Measurements from ENCODE around the gene PRAMEF2. TPM values are rescaled to one million over a fixed set of nuclear protein-coding genes. Genes with fewer than 3 reads are reported as not detected.
"Not testable (repeated sequence)": the region's sequence is repeated elsewhere in the genome, so short reads cannot be mapped to it uniquely, and the experiment has no call there.

Gene PRAMEF2
- total RNA-seq: not detected in 2 replicates

GRCh38 chr1:12856786-12857185 lies at the start of gene PRAMEF2:
Gene PRAMEF2, plus strand, starts transcription at chr1:12857086. Its CDS starts 1,924 bp downstream, at chr1:12859010.
- DNase-seq (ENCODE audit: low read depth in 2 of 2): not testable (repeated sequence)

- no peak for DNase-seq (ENCODE audit: low read depth in 2 of 2)
These were observed 47.0 kb upstream of the PRAMEF2 start for GRCh38 chr1:12809933-12810332.

GRCh38 chr1:12810691-12811408 lies 46.0 kb upstream of the PRAMEF2 start:
- DNase-seq (ENCODE audit: low read depth in 2 of 2): no peak

- DNase-seq (ENCODE audit: low read depth in 2 of 2): no peak
These were observed 45.5 kb upstream of the PRAMEF2 start for GRCh38 chr1:12811409-12811784.

GRCh38 chr1:12819061-12819460 lies 37.8 kb upstream of the PRAMEF2 start:
- DNase-seq (ENCODE audit: low read depth in 2 of 2): not testable (repeated sequence)

GRCh38 chr1:12831310-12831709 lies 25.6 kb upstream of the PRAMEF2 start, which contains the start of gene PRAMEF11:
Gene PRAMEF11, minus strand, starts transcription at chr1:12831410. Its CDS starts 2,621 bp downstream, at chr1:12828789.
- not testable (repeated sequence) for DNase-seq (ENCODE audit: low read depth in 2 of 2)

GRCh38 chr1:12833251-12833650 lies 23.6 kb upstream of the PRAMEF2 start:
- DNase-seq (ENCODE audit: low read depth in 2 of 2): not testable (repeated sequence)

GRCh38 chr1:12848620-12849019 lies 8.3 kb upstream of the PRAMEF2 start, which contains the start of gene HNRNPCL1:
Gene HNRNPCL1, minus strand, starts transcription at chr1:12848720. Its CDS starts 431 bp downstream, at chr1:12848289.
- DNase-seq (ENCODE audit: low read depth in 2 of 2): not testable (repeated sequence)

GRCh38 chr1:12851779-12852178 lies 5.1 kb upstream of the PRAMEF2 start:
- no peak for DNase-seq (ENCODE audit: low read depth in 2 of 2)

GRCh38 chr1:12863131-12863880 lies 6.4 kb downstream of the PRAMEF2 start:
- not testable (repeated sequence) for DNase-seq (ENCODE audit: low read depth in 2 of 2)

- not testable (repeated sequence) for DNase-seq (ENCODE audit: low read depth in 2 of 2)
These were observed 21.6 kb downstream of the PRAMEF2 start for GRCh38 chr1:12878453-12878852.

GRCh38 chr1:12886101-12886500 lies 29.2 kb downstream of the PRAMEF2 start, which contains the start of gene PRAMEF4:
Gene PRAMEF4, minus strand, starts transcription at chr1:12886201. Its CDS starts 2,807 bp downstream, at chr1:12883394.
- DNase-seq (ENCODE audit: low read depth in 2 of 2): not testable (repeated sequence)

GRCh38 chr1:12898170-12898569 lies 41.3 kb downstream of the PRAMEF2 start, which contains the start of gene PRAMEF10:
Gene PRAMEF10, minus strand, starts transcription at chr1:12898270. Its CDS starts 2,423 bp downstream, at chr1:12895847.
- not testable (repeated sequence) for DNase-seq (ENCODE audit: low read depth in 2 of 2)

- not testable (repeated sequence) for DNase-seq (ENCODE audit: low read depth in 2 of 2)
These were observed 42.3 kb downstream of the PRAMEF2 start for GRCh38 chr1:12899186-12899585.

GRCh38 chr1:12903793-12904572 lies 47.1 kb downstream of the PRAMEF2 start:
- not testable (repeated sequence) for DNase-seq (ENCODE audit: low read depth in 2 of 2)

Other genes starting within 250 kb of the PRAMEF2 start
- 64.1 and 75.4 TPM in 2 replicates for gene DHRS3, start 238.9 kb upstream of the PRAMEF2 start, total RNA-seq
- not detected in 2 replicates for gene AADACL4, start 213.0 kb upstream of the PRAMEF2 start, total RNA-seq
- not detected in 2 replicates for gene AADACL3, start 141.0 kb upstream of the PRAMEF2 start, total RNA-seq
- not detected in 2 replicates for gene CFAP107, start 110.9 kb upstream of the PRAMEF2 start, total RNA-seq
- not detected in 2 replicates for gene PRAMEF12, start 83.3 kb upstream of the PRAMEF2 start, total RNA-seq
- not detected in 2 replicates for gene PRAMEF1, start 65.7 kb upstream of the PRAMEF2 start, total RNA-seq
- not detected in 2 replicates for gene PRAMEF11, start 25.7 kb upstream of the PRAMEF2 start, total RNA-seq
- gene HNRNPCL1, start 8.4 kb upstream of the PRAMEF2 start, total RNA-seq: not detected in 2 replicates
- gene PRAMEF4, start 29.1 kb downstream of the PRAMEF2 start, total RNA-seq: not detected in 2 replicates
- gene PRAMEF10, start 41.2 kb downstream of the PRAMEF2 start, total RNA-seq: not detected in 2 replicates
- not detected in 2 replicates for gene PRAMEF7, start 59.5 kb downstream of the PRAMEF2 start, total RNA-seq
- gene PRAMEF6, start 90.5 kb downstream of the PRAMEF2 start, total RNA-seq: not detected in 2 replicates
- not detected in 2 replicates for gene PRAMEF27, start 199.5 kb downstream of the PRAMEF2 start, total RNA-seq
- not detected in 2 replicates for gene HNRNPCL3, start 203.7 kb downstream of the PRAMEF2 start, total RNA-seq
- gene PRAMEF25, start 213.7 kb downstream of the PRAMEF2 start, total RNA-seq: not detected in 2 replicates

Measured in dermis microvascular lymphatic vessel endothelial cell (primary cell).